ENCODE results near the gene THOC1.

Gene THOC1

GRCh38 chr18:294566-294965, 26.7 kb upstream of the THOC1 start:
- TF ChIP-seq CREB1 (IDR thresholded peaks at IDR 0.05; ENCODE audit: low read depth): no peak
- TF ChIP-seq EP300 (IDR thresholded peaks at IDR 0.05; ENCODE audit: borderline replicate concordance): no peak

GRCh38 chr18:293536-293935, 25.7 kb upstream of the THOC1 start:
- TF ChIP-seq FOXM1 (IDR thresholded peaks at IDR 0.05; ENCODE audit: borderline replicate concordance, low read depth) (no peak), RAD21 (IDR thresholded peaks at IDR 0.05; ENCODE audit: low read depth) (no peak), YY1 (IDR thresholded peaks at IDR 0.05; ENCODE audit: low read depth) (no peak), TCF12 (IDR thresholded peaks at IDR 0.05; ENCODE audit: low read depth) (no peak), CEBPB (IDR thresholded peaks at IDR 0.05) (no peak), USF1 (IDR thresholded peaks at IDR 0.05) (no peak), EP300 (IDR thresholded peaks at IDR 0.05; ENCODE audit: borderline replicate concordance) (no peak), TEAD4 (IDR thresholded peaks at IDR 0.05) (no peak), MAX (IDR thresholded peaks at IDR 0.05) (no peak), CREB1 (IDR thresholded peaks at IDR 0.05; ENCODE audit: low read depth) (no peak), NFIC (IDR thresholded peaks at IDR 0.05) (no peak), ZBTB7A (IDR thresholded peaks at IDR 0.05; ENCODE audit: low read depth) (no peak), EGR1 (IDR thresholded peaks at IDR 0.05) (no peak), TAF1 (IDR thresholded peaks at IDR 0.05; ENCODE audit: low read depth) (no peak), REST (IDR thresholded peaks at IDR 0.05; ENCODE audit: low read depth) (no peak)

- no peak for TF ChIP-seq TAF1 (IDR thresholded peaks at IDR 0.05; ENCODE audit: low read depth)
- 0 out of 2 replicates have a peak, but pooled peaks have one; percentile 7 for TF ChIP-seq RAD21 (IDR thresholded peaks at IDR 0.05; ENCODE audit: low read depth)
- no peak for TF ChIP-seq TCF12 (IDR thresholded peaks at IDR 0.05; ENCODE audit: low read depth)
- no peak for TF ChIP-seq YY1 (IDR thresholded peaks at IDR 0.05; ENCODE audit: low read depth)
- TF ChIP-seq CEBPB (IDR thresholded peaks at IDR 0.05): no peak
- no peak for TF ChIP-seq ZBTB7A (IDR thresholded peaks at IDR 0.05; ENCODE audit: low read depth)
Observed at GRCh38 chr18:292271-292670, 24.4 kb upstream of the THOC1 start.

- TF ChIP-seq ZBTB7A (IDR thresholded peaks at IDR 0.05; ENCODE audit: low read depth): no peak
- no peak for TF ChIP-seq CEBPB (IDR thresholded peaks at IDR 0.05)
- no peak for TF ChIP-seq FOXM1 (IDR thresholded peaks at IDR 0.05; ENCODE audit: borderline replicate concordance, low read depth)
- no peak for TF ChIP-seq USF1 (IDR thresholded peaks at IDR 0.05)
- no peak for TF ChIP-seq TCF12 (IDR thresholded peaks at IDR 0.05; ENCODE audit: low read depth)
- no peak for TF ChIP-seq MAX (IDR thresholded peaks at IDR 0.05)
- TF ChIP-seq REST (IDR thresholded peaks at IDR 0.05; ENCODE audit: low read depth): no peak
Observed at GRCh38 chr18:289026-289425, 21.2 kb upstream of the THOC1 start.

- TF ChIP-seq RAD21 (IDR thresholded peaks at IDR 0.05; ENCODE audit: low read depth) (peak; percentile 66), NFIC (IDR thresholded peaks at IDR 0.05) (no peak)
Observed at GRCh38 chr18:286515-287310, 18.9 kb upstream of the THOC1 start.

GRCh38 chr18:285817-286216, 18.0 kb upstream of the THOC1 start:
- TF ChIP-seq CREB1 (IDR thresholded peaks at IDR 0.05; ENCODE audit: low read depth): no peak

GRCh38 chr18:275486-275885, 7.6 kb upstream of the THOC1 start:
- TF ChIP-seq NFIC (IDR thresholded peaks at IDR 0.05) (no peak), RAD21 (IDR thresholded peaks at IDR 0.05; ENCODE audit: low read depth) (no peak), YY1 (IDR thresholded peaks at IDR 0.05; ENCODE audit: low read depth) (no peak), FOXM1 (IDR thresholded peaks at IDR 0.05; ENCODE audit: borderline replicate concordance, low read depth) (no peak)
